ENCODE data around the gene C12orf42.
"Not testable (repeated sequence)": the region's sequence is repeated elsewhere in the genome, so short reads cannot be mapped to it uniquely, and the experiment has no call there.

The C12orf42 gene

GRCh38 chr12:103494734-103495468 lies 867 bp downstream of the C12orf42 start:
- no peak for DNase-seq

GRCh38 chr12:103494051-103494733 lies 1.6 kb downstream of the C12orf42 start:
- no peak for DNase-seq

- DNase-seq, result no peak
Measured at GRCh38 chr12:103493199-103493598, 2.6 kb downstream of the C12orf42 start.

- DNase-seq, result no peak
Measured at GRCh38 chr12:103482365-103482764, 13.4 kb downstream of the C12orf42 start.

- no peak for DNase-seq
Measured at GRCh38 chr12:103475073-103475472, 20.7 kb downstream of the C12orf42 start.

GRCh38 chr12:103470664-103471063 lies 25.1 kb downstream of the C12orf42 start:
- no peak for DNase-seq

- no peak for DNase-seq
Measured at GRCh38 chr12:103469719-103470118, 26.0 kb downstream of the C12orf42 start.

- DNase-seq, result no peak
Measured at GRCh38 chr12:103468837-103469236, 26.9 kb downstream of the C12orf42 start.

GRCh38 chr12:103462675-103463074 lies 33.1 kb downstream of the C12orf42 start:
- DNase-seq, result no peak

GRCh38 chr12:103457471-103457870 lies 38.3 kb downstream of the C12orf42 start:
- no peak for DNase-seq

- DNase-seq, result no peak
Measured at GRCh38 chr12:103456006-103456405, 39.8 kb downstream of the C12orf42 start.

GRCh38 chr12:103455020-103455763 lies 40.6 kb downstream of the C12orf42 start:
- DNase-seq, result peak in 2 of 4 experiments; percentile 2

- DNase-seq, result no peak
Measured at GRCh38 chr12:103444983-103445382, 50.8 kb downstream of the C12orf42 start.

GRCh38 chr12:103442822-103443221 lies 52.9 kb downstream of the C12orf42 start:
- peak in 1 of 4 experiments; percentile 16 for DNase-seq

- DNase-seq, result no peak
Measured at GRCh38 chr12:103442182-103442555, 53.6 kb downstream of the C12orf42 start.

- peak in 2 of 4 experiments; percentile 42 to 44 for DNase-seq
Measured at GRCh38 chr12:103441437-103442181, 54.2 kb downstream of the C12orf42 start.

GRCh38 chr12:103434165-103435105 lies 61.3 kb downstream of the C12orf42 start:
- not testable (repeated sequence) for DNase-seq

- no peak for DNase-seq
Measured at GRCh38 chr12:103431950-103432349, 63.8 kb downstream of the C12orf42 start.

- DNase-seq, result peak in 1 of 4 experiments; percentile 3
Measured at GRCh38 chr12:103431387-103431786, 64.4 kb downstream of the C12orf42 start.

- not testable (repeated sequence) for DNase-seq
Measured at GRCh38 chr12:103425674-103426073, 70.1 kb downstream of the C12orf42 start.

- not testable (repeated sequence) for DNase-seq
Measured at GRCh38 chr12:103424849-103425586, 70.8 kb downstream of the C12orf42 start.

All from suppressor macrophage (primary cell).